GM21723 (cell line): ENCODE results near the gene PKDCC.
"Not testable (repeated sequence)": the region's sequence is repeated elsewhere in the genome, so short reads cannot be mapped to it uniquely, and the experiment has no call there.

Experiments
- ATAC-seq: cut with Tn5 transposase; IDR thresholded peaks from one replicate; pipeline ENCODE4 v1.9.1; 2021; ENCODE audit warnings: mild to moderate bottlenecking, moderate library complexity; ENCODE audit not compliant: unreplicated experiment

Gene PKDCC

DNA sequence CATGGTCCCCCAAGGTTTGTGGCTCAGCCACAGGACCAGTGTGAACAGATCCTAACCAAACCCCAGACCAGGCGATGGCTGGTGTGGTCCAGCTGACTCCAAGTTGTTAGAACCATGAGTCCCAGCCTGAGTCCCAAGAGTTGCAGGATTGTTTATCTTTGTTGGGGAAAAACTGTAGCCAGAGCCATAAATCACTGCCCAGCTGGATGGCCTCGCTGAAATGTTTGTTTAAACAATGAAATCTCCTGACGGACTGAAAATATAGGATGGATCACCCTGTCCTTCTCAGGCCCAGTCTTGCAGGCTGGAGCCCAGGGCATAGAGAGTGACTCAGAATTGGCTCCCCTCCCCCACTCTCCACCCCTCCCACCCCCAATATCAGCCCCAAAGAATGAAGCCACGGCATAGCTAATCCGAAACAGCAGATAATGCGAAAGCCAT is 36.4 kb downstream of the PKDCC start:
- no peak for ATAC-seq

- not testable (repeated sequence) for ATAC-seq
Measured at GRCh38 chr2:42085070-42085469, 37.2 kb downstream of the PKDCC start.

DNA sequence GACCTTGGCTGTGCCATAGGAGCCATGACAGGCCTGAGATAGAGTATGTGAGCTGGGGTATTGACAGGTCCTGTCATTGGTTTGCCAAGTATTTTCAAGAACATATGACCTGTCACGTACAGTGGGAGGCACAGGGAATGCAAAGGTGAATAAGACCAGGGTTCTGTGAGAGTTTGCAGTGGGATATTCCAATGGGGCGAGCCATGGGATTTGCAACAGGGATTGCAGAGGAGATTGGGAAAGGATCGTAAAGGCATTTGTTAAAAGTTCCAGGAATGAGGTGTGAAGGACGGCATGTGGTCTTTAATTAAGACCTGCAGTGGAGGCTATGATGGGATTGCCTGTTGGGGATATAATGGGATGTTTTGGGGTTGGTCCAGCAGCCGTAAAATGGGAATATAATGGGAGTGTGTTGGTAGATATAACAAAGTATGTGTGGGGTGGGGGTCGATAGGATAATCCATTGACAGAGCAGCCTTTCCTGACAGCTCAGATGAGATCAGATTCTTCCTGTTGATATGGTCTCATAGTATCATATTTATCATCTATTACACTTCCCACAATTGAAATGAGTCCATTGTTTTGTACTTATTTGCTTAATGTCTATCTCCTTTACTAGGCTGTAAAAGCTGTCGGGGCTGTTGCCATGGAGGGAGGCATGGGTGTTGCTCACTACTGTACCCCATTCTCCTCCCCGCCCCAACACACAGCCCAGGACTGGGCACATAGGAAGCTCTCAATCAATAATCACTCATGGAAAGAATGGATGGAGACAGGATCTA is 38.1 kb downstream of the PKDCC start:
- no peak for ATAC-seq

GRCh38 chr2:42086500-42086953 is 38.7 kb downstream of the PKDCC start:
- ATAC-seq, result peak; percentile 44

DNA sequence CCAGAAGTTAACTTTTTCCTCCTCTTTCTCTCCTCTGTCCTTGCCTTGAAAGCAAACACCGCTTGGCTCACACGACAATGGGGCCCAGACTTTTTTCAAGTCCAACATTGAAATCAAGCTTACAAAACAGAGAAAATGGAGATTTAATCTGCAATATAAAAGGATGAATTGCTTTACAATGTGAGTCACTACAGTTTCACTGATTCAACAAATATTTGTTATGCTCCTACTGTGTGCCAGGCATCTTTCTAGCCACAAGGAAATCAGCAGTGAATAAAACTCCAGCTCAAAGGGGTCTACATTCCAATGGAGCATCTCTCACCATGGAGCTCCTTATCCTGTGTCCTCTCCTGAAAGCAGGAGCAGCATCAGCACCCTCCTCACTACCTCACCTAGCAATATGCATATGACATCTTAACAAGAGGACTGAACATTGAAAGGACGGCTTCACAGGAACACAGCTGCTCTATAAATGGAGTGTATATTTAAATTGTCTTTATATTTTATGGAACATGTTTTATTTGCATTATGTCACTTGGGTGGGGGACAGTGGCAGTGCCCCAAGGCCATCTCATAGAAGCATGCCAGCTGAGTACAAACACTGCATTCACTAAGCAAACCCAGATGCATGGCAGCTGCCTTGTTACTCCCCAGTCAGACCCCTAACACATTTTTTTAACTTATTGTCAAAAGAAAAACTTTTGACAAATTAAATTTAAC is 39.5 kb downstream of the PKDCC start:
- no peak for ATAC-seq

- ATAC-seq, result no peak
Measured at GRCh38 chr2:42087857-42088195, 40.0 kb downstream of the PKDCC start.

DNA sequence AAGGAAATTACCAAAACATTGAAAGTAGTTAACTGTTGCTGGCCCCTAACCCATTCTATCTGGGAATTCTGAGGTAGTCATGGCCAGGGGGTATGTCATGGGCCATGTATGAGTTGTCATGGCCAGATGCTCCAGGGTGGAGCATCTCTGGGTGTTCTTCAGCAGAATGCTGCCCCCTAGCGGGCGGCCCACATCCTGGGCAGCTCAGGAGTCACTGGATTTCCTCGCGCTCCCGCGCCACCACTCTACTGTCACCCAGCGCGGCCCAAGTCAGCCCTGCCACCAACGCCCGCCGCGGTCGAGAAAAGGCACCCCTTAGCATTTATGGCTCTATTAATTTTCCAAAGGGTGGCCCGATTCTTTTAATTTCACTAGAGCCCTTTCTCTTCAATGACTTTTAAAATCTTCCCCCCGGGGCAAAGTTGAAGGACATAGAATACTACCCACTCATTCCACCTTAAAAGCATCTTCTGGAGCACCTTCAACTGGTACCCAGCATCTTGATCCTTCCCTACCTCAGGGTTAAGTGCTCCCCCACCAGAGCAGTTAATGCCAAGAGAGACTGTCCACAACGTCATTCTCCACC is 41.6 kb downstream of the PKDCC start:
- peak; percentile 88 for ATAC-seq

DNA sequence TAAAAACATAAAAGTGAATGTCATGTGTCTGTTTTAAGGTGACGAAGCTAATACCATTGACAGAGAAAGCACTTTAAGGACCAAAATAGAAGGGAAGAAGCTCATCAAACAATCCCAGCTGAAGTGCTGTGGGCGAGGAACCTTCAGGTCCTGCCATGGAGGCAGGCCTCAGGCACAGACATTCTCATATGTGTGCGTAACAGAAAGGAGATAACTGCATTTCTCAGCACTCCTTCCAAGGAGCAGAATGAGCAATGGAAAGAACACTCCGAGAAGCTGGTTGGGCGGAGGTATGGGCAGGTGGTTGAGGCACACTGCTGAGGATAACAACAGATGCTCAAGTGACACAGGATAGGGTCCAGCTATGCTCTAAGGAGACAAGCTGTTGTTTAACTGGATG is 42.4 kb downstream of the PKDCC start:
- ATAC-seq, result no peak

- ATAC-seq, result no peak
Measured at GRCh38 chr2:42091671-42092070, 43.9 kb downstream of the PKDCC start.

- no peak for ATAC-seq
Measured at GRCh38 chr2:42092084-42092996, 44.5 kb downstream of the PKDCC start.

DNA sequence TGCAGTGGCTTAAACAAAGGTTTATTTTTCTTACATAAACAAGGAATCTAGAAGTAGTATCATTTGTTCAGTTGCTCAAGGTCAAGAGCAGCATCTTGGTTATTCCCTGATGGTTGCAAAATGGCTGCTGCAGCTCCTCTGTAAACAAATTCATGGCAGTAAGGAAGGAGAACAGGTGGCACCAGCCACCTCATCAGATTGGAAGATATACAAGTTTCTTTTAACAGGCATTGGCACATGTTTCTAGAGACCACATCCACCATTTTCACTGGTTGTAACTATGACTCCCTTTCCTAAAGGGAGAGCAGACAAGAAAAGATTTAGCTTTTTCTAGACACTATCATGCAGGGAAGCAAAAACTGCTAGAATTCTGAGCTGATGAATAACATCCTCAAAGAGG is 46.3 kb downstream of the PKDCC start:
- ATAC-seq, result no peak

GRCh38 chr2:42095923-42096408 is 48.1 kb downstream of the PKDCC start:
- no peak for ATAC-seq

- ATAC-seq, result peak; percentile 48
Measured at GRCh38 chr2:42096869-42097591, 49.2 kb downstream of the PKDCC start.

DNA sequence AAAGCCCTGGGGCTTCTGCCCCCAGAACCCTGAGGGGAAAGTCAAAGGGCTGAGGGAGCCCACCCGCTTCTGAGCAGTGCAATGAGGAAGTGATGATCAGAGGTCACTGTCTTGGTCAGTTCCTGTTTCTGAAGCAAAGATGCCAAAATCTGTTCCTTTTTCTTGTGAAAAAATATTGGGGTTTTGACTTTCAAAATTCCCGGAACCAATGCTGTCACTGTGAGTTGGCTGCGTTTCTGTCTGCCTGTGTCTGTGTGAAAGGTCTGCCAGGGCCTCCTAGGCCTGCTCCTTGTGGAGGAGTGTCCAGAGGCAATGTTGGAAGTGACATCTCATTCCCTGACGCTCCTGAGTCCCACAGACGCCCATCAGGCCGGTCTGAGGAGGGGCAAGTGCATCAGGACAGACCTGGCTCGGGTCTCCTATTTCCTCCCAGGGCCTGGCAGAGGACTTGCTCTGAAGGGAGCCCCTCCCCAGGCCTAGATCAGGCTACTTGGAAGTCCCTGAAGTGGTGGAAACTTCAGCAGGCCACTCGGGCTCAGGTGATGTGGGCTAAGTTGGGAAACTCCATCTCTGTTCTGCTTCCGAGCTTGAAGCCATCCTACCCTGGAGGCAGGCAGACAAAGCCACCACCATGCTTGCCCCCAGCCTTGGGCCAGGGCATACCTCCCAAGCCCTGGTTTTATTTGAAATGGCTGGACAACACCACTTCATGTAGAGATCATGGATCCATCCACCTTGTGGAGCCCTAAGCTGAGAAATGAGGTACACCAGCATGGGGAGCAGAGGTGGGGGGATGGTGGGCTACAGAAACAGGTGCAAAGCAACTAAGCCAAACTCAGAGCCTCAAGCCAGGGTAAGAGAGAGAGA is 51.0 kb downstream of the PKDCC start:
- no peak for ATAC-seq

DNA sequence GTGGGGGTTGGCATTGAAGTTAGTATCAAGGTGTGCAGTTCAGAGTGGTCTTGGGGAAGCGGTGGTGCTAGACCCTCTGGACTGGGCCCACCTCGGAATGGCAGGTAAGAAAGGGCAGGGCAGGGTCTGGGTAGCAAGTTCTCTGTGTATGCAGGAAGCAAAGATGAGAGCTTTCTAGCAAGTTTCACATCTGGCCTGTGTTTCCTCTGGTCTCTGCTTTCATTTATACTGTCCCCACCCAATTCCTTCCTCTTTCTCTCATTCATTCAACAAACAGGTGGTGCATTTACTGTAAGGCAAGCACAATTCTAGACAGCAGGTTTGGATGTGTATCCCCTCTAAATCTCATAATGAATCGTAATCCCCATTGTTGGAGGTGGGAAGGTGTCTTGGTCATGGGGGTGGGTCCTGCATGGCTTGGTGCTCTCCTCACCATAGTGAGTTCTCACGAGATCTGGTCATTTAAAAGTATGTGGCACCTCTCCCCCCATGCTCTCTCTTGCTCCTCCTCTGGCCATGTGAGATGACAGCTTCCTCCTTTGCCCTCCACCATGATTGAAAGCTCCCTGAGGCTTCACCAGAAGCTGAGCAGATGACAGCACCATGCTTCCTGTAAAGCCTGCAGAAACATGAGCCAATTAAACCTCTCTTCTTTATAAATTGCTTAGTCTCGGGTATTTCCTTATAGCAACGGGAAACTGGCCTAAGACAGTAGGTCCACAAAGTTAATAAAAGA is 51.8 kb downstream of the PKDCC start:
- no peak for ATAC-seq

GRCh38 chr2:42100683-42101205 is 52.9 kb downstream of the PKDCC start:
- ATAC-seq, result no peak

- ATAC-seq, result no peak
Measured at GRCh38 chr2:42101206-42102023, 53.6 kb downstream of the PKDCC start.
